ENCODE measurements around the gene SFXN5.

SFXN5 gene

GRCh38 chr2:72991439-72991725 is 80.1 kb downstream of the SFXN5 start:
- no peak for DNase-seq

DNA sequence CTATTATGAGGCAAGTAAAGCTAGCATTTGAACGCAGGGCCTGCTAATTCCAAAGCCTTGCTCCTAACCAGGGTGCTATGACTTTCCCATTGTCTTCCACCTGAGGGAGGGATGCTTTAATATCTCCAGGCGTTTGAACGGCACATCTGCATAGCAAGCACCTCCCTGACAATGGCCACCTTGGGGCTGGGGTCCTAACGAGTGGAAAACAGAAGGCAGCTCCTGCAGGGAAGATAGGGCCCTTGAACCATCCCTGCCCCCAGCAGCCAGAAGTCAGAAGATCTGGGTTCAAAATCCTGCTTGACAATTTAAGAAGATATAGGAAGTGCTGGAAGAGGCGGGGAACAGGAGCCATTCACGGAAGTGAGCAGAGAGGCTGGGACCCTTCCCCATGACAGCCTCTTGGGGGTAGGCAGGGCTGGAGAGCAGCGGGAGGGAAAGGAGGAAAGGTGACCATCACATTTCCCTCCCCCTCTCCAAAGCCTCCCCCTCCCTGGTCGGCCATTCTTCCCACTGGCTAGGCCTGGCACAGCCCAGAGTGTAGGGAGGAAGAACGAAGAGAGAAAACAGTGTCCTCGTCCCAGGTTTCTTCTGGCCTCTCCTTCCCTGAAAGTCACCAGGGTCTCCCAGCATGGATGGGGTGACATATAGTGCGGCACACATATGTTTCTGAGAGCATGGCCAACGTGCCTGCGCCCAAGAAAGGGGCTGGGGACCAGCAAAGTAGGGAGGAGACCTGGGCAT is 80.6 kb downstream of the SFXN5 start:
- DNase-seq: no peak

DNA sequence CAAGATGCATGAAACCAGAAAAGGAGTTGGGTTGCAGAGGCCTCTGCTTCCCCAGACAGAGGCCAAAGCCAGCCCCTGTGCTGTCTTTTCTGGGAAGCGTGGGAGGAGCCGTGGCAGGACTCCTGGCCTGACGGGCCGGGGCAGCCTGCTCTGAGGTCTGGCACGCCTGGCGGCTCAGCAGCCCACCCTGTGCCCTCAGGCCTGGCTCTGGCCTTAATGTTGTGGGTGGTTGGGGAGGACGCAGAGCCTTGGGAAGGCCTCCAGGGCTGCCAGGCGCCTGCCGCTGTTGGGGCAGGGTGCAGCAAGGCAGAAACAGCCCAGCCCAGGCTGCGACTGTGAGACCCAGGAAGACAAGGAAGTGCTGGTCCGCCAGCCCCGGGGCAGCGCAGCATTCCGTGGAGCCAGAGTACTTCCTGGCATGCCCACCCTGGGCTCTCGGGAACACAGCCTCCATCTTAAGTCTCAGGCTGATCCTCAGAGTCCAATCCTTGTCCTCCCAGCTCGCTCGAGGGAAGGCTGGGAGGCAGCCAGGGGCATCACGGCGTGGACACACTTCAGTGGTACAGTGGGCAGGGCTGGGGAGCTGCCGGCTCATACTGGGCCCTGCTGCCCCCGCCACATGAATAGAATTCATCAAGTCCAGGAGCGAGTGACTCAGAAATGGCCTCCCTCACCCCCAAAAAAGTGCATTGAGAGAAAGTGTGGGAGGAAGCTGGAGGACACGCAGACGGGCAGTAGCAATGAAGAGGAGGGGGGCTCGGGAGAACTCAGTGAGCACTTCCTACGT is 81.5 kb downstream of the SFXN5 start:
- DNase-seq: no peak

DNA sequence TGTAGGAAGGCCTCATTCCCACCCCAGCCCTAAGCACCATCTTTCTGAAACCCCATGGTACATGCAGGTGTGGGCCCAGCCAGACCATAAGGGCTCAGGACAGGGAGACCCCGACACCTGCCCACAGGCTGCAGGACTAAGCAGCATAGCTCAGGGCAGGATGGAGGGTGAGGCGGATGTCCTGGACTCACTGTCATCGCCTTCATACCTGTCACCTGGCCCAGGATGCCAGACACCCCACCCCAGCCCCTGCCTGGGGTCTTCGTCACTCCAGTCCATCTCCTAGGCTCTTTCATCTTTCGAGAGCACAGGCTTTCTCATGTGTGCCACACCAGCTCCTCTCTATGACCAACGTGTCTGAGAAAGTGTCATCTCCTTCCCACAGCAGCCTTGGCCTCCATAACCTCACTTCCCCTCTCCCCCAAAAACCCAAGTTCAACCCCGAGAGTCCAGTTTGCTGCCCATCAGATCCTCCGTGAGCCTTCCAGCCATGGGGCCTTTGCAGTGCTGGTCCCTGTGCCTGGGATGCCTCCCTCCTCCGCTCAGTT is 82.7 kb downstream of the SFXN5 start:
- no peak for DNase-seq

DNA sequence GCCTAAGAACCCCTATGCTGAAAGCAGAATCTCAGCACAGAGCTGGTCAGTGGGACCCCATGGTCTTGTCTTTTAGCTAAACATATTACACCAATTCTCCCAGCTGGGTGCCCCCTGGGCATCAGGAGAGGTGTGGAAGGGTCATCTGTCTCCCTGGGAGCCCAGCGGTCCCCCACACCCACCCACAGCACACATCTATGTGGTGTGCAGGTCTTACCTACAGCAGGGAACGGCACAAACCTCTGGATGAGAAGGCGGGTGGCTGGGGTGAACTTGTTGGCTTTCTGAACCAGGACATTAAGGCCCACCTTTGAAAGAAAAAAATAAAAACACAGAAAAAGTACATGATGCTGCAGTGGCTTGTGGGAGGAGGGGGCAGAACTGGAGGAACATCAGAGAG is 83.5 kb downstream of the SFXN5 start:
- no peak for DNase-seq

- DNase-seq: no peak
Observed at GRCh38 chr2:72985891-72986683, 85.4 kb downstream of the SFXN5 start.

- DNase-seq: no peak
Observed at GRCh38 chr2:72985136-72985535, 86.4 kb downstream of the SFXN5 start.

DNA sequence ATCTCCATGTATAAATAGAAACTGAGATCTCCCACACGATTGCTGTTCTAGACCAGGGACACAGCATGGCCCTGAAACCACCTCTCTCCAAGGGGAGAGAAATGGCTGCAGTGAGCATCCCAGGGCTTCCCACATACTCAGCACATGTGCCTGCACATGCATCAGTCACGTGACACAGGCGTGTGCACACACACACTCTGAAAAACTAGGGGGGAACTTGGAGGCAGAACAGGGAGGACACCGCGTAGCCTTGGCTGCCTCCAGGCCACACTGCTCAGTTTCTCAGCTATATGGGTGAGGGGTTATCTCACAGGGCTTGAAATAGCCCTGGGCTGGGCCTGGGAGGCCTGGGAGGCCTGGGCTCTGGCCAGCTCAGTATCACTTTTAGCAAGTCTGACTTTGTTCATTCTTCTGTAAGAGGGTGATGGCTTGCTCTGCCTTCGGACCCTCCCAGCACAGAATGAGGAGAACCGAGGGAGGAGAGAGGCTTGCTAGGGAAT is 87.3 kb downstream of the SFXN5 start:
- no peak for DNase-seq

DNA sequence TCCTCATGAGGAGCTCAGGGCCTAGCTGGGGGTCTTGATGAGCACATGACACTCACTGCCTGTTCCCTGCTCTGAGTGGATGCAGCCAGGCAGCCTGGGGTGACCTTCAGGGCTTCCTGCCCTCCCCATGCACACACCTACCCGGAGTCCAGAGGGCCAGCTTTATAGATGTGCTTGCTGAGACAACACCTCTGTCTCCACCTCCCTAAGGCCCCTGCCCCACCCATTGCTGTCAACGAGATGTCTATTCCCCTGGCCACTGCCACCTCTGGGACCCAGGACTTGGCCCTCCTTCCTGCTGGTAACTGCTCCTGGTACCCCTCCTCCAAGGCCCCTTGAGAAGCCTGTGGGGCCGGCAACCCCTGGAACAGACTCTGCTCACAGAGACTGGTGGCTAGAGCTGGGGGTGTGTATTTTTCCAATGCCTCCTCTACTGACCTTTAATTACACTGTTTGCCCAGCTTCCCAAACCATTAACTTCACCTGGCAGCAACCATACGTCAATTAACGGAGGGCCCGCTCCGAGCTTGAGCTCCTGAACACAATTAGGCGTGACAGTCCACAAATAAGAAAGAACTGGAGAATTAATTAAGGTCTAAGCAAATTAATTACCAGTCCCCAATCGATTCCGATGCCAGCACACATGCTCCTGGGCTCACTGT is 87.9 kb downstream of the SFXN5 start:
- no peak for DNase-seq

GRCh38 chr2:72982781-72983499 is 88.6 kb downstream of the SFXN5 start:
- no peak for DNase-seq

- DNase-seq: no peak
Observed at GRCh38 chr2:72982219-72982618, 89.3 kb downstream of the SFXN5 start.

DNA sequence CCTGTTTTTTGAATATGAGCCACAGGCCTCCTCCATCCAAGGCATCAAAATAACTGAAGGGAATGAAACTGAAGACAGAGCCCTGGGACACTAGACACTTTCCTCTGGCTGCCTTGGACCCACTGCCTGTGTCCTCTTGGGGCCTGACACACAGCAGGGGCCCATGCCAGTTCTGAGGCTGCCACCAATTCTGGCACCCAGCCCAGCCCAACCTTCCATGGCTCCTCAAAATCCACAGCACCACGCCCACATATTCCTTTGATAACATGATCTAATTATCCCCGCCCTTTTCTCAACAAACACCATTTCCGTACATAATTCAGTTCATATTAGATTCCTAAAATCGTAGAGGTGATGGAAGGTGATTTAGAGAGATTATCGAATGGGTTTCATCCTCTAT is 90.0 kb downstream of the SFXN5 start:
- DNase-seq: no peak

DNA sequence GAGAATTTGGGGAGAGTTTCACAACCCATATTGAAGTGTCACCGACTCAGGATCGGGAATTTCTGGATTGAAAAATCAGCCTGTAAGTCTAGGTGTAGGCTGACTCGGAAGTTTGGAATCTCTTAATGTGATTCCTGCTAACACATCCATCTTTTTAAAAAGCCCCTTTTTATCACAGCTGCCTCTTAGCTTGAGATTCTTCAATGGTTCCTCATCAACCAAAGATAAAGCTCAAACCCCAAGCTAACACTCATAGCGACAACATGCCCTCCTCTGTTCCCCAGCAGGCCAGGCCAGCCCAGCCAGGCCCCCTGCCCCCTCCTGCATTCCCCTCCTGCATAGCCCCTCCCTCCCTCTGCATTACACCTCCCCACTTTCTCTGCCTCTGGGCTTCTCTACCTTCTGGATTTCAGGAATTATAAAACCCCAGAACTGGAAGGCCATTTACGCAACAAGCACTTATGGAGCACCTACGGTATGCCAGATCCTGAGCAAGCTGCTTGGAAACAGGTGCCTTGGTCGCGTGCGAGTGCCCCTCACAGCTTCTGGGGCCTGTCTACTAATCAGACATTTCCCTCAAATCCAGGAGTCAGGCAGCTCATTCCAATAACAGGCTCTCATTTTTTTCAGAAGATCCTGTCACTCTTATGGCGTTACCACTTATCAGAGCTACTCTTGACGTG is 90.8 kb downstream of the SFXN5 start:
- no peak for DNase-seq

- DNase-seq: no peak
Observed at GRCh38 chr2:72979896-72980295, 91.6 kb downstream of the SFXN5 start.

- DNase-seq: no peak
Observed at GRCh38 chr2:72975017-72975416, 96.5 kb downstream of the SFXN5 start.

DNA sequence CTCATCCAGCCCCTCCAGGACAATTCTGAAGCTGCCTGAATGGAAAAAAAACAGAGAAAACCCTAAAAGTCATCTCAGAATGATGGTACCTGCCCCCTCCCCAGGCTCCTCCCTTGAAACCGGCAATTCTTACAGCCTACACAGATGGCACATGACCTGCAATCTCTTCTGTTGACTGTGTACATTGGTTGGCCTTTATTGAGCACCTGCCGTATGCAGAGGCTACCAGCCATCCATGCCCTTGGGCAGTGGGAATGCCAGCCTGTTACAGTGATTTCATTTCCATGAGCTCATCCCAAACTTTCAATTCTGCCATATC is 97.1 kb downstream of the SFXN5 start:
- DNase-seq: no peak

DNA sequence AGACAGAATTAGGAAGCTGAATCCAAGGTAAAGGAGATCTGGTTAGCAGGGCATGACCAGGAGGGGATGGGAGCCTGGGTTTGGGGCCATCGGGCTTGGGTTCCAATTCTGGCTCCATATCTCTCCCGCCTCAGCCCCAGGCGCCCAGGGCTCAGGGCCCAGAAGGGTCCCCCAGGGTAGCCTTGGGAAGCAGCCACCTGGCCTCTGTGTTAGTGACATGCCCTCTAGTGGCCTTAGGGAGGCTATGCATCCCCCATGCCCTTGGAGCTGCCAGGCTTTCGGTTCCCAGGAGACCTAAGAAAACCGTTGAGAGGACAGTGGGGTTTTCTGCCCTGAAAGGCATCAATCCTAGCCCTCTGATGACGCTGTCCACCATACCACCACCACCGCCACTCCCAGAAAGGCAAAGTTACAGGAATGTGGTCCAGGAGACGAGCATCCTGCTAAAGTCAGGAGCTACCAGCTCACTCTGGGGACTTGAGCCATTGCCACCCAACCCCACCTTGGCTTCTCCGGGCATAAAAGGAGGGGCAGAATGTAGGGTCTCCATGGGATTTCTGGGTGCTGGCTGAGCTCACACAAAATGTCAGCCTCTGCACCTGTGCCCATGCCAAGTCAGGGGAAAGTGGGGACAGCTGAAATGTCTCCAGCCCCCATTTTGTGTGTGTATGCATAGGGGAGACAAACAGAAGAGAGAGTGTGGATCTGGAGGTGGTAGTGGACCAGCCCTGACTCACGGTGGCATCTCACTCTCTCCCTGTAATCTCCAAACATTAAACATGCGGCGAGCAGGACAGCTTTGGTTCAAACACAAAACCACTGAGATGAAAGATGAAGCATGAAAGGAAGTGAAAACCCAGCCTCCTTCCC is 97.7 kb downstream of the SFXN5 start:
- no peak for DNase-seq

DNA sequence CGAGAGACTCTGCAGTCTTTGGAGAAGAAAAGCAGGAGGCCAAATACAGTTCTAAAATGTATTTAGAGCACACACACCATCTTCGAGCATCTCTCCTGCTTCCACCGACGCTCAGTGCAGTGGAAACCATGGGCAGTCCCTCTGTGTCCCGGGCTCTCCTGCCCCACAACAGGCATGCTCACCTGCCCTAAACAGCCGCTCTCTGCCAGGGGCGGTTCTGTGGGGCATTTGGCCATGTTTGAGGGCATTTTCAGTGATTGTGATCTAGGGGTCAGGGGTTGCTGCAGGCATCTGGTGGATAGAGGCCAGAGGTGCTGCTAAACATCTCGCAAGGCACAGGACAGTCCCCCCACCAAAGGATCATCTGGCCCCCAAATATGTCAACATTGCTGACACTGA is 98.4 kb downstream of the SFXN5 start:
- DNase-seq: no peak

DNA sequence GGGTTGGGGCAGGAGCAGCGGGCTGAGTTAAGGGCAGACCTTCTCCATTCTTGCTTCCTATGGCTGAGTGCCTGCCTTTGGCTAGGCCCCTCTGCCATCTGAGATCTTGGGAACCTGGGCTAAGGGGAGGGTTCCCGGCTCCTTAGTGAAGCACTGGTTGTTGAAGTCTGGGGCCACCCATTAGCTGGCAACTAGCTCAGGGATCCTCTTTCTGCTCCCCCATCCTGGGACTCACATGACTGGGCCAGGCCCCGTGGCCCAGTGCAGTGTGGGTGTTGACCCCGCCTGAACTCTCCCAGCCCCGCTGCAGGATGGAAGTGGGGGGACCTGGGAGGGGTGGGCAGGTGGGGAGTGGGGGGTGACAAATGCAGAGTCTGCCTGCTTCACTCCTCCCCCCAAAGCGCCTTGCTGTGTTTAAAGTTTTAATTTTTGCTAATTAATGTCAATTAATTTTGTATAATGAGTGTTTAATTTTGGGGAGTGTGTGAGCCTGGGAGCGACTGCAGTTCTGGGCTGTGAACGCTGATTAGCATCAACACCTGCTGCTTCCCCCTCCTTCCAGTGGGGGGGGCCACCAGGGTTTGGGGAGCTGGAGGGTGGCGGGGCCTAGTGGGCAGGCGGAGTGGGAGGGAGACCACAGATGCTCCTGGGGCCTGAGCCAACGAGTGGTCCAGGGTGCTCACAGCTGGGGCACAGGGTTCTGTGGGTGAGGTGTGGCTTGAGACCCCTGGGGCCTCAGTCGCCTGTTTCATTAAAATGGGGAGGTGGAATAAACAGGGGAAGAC is 99.0 kb downstream of the SFXN5 start:
- DNase-seq: no peak

- DNase-seq: no peak
Observed at GRCh38 chr2:72971036-72971435, 100.5 kb downstream of the SFXN5 start.
